ENCODE results near the gene TMEM97.
"Not testable (repeated sequence)": the region's sequence is repeated elsewhere in the genome, so short reads cannot be mapped to it uniquely, and the experiment has no call there.

TMEM97 gene

DNA sequence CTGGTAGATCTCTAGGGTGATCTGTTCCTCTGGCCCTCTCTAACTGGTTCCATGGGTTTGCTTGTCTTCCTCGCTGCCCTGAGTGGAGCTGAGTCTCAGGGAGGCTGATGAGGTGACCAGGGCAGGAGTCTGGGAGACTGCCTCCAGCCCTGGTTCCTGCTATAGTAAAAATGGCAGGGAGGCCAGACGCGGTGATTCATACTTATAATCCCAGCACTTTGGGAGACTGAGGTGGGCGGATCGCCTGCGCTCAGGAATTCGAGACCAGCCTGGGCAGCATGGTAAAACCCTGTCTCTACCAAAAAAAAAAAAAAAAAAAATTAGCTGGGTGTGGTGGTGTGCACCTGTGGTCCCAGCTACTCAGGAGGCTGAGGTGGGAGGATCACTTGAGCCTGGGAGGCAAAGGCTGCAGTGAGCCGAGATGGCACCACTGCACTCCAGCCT, 19.8 kb downstream of the TMEM97 start:
- DNase-seq: not testable (repeated sequence)

DNA sequence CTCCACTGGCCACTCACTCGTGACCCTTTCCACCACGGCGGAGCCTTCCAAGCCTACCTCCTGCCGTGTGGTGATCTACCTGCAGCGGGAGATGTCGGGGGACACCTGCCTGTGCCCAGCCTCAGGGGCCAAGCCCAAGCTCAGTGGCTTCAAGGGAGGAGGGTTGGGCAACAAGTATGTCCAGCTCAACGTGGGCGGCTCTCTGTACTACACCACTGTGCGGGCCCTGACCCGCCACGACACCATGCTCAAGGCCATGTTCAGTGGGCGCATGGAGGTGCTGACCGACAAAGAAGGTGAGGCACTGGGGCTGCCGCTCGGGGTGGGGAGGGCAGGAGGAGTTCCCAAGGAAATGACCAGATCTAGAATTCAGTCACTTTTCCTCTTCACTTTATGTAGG, 20.4 kb downstream of the TMEM97 start:
- DNase-seq: no peak

DNA sequence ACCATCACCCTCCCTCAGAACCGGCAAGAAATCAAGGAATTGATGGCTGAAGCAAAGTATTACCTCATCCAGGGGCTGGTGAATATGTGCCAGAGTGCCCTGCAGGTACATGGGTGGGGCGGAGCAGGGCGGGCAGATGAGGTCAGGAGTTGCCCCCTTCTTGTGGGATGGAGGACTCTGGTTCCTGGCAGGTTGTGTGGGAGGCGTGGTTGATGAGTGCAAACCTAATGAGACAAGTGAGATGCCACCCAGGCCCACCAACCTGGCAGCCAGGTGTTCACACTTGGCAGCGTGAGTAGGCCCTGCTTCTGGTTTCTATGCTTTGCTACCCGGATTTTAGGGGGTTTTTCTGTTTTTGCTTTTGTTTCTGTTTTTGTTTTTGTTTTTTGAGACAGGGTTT, 21.4 kb downstream of the TMEM97 start:
- DNase-seq: no peak

DNA sequence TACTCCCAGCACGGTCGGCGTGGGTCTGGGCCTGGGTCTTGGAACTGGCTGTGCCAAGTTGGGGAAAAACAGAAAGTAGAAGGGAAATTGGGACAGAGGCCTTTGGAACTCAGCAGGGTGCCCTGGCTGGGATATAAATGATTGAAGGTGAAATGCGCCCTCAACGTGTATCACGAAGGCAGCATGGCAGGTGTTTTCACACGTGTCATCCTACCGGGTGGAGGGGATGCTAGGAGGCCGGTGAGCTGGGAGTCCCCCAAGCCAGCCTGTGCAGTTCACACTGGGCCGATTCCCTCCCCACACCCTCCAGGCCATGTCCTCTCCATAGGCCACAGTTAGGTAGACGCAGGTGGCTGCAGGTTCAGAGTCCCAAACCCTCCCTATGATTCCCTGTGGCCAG, 22.5 kb downstream of the TMEM97 start:
- no peak for DNase-seq

DNA sequence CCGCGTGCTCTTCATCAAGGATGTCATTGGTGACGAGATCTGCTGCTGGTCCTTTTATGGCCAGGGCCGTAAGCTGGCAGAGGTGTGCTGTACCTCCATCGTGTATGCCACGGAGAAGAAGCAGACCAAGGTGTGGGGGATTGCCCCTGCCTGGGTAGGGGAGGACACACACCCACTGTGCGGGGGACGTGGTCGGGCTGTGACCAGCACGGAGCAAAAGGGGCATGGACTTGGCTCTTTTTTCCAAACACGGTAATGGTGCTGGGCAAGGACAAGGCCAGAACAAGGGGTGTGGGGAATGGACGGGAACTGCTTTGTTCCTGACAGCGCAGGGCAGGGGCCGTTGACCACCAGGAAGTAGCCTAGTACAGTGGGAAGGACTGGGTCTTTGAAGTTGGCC, 23.3 kb downstream of the TMEM97 start:
- no peak for DNase-seq

DNA sequence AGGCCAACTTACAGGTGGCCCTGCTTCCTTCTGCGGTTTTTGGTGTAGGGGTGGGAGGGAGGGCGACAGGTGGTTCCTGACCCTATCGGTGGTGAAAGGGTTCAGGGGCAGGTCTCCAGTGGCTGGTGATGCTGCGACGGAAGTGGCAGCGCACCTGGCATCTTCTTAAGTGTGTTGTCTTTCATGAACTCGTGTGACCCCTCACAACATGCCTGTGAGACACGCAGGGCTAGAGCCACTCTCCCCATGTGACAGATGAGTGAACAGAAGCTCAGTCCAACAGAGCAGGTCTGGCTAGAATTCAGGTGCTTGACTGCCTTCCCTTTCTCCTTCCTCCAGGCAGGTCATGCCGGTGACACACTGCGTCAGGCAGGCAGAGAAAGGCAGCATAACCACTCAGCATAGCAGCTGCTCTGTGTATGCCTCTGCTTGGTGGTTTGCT, 24.5 kb downstream of the TMEM97 start:
- no peak for DNase-seq

DNA sequence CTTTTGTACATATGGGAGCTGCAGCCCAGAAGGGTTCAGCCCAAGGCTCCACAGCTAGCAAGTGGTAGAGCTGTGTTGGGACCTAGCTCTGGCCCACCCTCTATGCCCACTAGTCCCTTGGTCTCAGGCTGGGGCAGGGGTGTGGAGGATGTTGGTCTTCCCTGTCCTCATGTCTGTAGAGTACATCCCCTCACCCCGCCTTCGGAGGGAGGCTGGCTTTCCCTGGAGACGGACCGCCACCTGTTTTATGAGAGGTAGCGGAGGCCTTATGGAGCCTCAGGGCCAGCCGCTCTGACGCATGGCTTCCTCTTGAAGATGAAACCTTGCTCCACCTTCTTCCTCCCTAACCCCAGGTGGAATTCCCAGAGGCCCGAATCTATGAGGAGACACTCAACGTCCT, 25.0 kb downstream of the TMEM97 start:
- DNase-seq: no peak

DNA sequence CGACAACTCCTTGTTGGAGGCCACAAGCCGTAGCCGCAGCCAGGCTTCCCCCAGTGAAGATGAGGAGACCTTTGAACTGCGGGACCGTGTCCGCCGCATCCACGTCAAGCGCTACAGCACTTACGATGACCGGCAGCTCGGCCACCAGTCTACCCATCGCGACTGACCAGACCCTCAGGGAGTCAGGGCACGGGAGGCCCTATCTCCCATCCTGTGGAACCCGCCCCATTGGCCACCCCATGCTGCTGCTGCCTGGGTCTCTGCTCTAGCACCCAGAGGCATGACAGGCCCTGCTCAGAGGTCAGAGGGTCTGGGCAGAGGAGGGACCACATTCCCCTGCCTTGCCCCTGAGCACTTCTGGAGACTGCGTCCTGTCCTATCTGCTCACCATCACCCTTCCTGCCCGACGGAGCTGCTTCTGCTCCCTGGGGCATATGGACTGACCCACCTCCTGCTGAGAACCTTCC, 25.5 kb downstream of the TMEM97 start:
- DNase-seq: no peak

DNA sequence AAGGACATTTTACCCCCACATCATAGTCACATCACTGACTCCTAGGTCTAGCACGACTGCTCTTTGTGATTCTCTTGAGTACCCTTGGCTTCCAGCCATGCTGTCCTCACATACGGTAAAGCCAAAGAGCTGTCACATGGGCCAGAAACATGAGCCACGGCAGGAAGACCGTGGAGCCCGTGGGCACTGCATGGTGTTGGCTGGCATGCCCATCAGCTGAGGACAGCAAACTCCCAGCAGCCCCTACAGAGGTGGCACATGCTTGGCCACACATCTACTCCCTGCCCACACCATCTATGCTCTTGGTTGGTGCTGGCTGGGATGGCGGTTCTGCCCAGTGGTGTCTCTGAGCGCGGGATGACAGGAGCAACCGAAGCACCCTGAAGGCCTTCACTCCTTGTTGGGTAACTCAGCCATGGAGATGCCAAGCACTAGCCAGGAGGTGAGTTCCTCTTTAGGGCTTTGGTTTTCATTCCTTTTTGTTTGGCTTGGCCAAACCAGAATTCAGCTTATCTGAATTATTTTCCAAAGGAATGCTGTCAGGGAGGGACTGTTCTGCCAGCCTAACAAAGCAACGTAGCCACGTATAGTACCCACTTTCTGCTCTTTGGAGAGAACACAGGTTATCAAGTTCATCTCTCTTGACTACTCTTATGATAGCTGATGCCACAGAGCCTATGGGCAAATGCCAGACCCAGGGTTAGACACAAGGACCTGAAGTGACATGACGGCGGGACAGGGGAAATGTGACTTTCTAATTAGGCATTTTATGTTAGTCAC, 26.6 kb downstream of the TMEM97 start:
- DNase-seq: peak; percentile 56

DNA sequence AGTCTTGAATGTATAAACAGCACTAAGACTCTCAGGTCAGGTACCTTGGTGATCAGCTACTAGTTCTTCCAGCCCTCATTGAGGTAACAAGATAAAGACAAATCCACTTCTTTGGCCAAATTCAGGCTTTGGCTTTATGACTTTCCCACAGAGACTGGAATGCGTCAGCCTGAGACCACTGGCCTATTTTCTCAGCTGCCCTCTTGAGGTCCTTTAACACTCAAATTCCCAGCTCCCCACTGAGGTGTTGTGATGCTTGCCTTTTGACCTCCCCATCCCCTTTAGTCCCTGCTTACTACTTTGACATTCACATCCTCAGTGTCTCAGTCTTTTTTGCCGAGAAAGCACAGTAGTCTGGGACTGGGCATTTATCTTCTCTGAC, 27.2 kb downstream of the TMEM97 start:
- no peak for DNase-seq

DNA sequence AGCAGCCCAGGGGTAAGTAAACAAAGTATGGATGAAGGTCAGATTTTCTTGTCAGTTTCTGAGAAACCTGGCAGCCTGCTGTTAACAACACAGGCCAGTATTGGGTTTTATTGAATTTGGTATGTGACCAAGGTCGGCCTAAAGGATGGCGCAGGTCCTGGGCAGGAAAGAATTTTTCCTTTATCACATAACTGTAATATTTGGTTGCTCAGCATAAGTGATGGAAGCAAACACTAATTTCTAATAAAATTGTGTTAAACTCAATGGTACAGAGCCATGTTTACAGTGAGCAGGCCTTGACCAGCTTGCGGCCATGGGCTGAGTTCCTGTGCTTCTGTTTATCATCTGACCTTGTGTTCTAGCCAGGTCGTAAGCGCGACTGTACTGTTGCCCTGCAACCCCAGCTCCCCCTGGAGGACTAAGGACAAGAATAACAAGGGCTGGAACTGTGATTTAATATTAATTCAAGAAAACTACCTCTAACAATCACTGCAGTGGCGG, 27.8 kb downstream of the TMEM97 start:
- DNase-seq: no peak

DNA sequence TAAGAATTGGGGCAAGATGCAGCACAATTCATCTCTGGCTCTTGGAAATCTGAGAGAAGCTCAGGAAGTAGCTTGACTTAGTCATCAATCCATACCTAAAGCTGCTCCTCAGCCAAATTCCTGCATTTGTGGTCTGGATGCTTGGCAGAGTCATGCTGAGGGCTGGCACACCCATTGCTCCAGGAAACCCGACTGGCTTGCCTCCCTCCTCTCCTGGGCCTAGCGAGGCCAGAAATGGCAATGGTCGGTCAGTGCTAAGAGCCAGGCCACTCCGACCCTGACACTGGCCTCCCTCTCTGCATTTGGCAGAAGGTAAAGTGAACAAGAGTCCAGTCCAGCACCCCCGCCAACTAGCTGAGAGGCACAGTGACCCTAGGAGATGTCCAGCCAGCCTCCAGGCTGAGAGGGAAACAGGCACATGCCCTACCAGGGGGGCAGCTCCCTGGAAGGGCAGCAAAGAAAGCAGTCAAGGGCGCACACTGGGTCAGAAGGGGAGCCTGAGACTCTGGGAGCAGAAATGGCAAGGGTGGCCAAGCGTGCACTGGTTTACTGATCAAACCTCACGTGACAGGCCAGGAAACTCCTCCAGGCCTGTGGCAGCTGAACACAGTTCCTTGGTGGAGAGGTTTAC, 28.4 kb downstream of the TMEM97 start:
- DNase-seq: peak; percentile 97

DNA sequence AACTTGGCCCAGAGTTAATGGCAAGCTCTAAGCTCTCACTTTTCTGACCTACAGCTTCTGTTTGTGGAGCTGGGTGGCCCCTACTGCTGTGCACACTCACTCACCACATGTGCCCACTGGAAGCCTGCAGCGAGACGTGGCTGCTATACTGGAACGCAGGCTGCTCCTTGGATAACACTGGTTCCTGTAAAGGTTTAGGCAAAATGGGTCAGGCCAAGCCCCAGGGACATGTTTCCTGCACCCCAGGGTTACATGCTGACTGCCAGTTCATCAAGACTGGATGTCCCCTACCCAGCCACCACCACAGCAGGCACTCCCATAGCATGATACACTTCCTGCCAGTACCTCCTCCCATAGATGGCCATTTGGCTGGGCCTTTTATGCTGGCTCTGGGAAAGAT, 30.0 kb downstream of the TMEM97 start:
- DNase-seq: no peak

DNA sequence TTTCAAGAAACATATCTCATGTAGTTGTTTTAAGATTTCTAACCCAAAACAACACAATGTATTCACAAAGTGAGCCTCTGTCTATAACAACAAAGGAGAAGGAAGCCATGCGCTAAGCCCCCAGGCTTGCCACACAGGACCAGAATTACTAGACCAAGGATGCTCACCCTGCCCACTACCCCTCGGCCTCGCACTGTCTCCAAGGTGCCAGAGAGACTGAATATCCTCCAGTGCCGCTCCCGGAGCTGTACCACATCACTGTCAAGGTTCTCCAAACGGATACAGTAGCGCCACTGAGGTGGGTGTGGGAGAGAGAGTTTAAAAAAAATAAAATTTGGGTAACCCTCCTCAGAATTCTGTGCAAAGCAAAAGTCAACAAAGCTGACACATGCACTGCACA, 31.3 kb downstream of the TMEM97 start:
- DNase-seq: no peak

DNA sequence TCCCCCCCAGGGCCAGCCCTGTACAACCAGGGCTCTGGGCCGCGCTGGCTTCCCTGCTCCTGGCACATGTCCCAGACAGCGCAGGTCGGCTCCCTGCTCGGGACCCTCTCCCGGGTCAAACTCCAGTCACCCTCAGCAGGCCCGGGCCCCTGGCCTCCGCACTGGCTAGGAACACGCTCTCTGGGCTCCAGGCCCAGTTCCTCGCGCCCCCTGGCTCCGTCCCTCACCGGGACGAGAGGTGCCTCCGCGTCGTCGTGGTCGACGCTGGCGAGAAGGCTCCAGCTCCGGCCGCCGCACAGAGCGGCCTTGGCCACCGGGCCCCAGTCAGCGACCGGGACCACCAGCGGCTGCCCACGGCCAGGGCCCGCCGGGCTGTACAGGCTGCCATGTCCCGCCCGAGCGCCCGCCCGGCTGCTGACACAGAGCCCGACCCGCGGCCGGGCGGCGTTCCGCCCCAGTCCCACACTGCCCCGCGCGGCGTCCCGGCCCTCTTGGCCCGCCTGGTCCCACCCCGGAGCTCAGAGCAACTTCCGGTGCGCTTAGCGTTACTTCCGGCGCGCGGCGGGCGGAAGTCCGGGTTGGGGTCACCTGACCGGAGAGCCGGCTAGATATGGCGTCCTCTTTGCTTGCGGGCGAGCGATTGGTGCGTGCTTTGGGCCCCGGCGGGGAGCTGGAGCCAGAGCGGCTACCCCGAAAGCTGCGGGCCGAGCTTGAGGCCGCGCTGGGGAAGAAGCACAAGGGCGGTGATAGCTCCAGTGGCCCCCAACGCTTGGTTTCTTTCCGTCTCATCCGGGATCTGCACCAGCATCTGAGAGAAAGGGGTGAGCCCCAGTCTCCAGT, 38.3 kb downstream of the TMEM97 start, which contains the start of gene POLDIP2:
Gene POLDIP2 (minus strand): TSS at position 467 of the 840 bp plus-strand sequence. CDS start 79 bp downstream, at position 388.
- DNase-seq: peak; percentile 95

DNA sequence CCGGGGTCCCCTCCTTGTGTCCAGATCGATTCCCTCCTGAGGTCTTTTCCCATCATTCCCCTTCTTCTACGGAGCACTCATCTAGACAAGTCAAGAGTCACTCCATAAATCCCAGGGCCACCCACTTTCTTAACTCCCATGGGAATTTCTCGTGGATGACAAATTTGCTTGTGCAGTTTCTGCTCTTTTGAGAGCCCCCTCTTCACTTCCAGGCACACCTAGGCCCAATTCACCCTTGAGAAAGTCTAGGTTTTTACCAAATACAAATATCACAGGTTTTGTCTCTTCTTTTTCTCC, 38.8 kb downstream of the TMEM97 start:
- DNase-seq: no peak

DNA sequence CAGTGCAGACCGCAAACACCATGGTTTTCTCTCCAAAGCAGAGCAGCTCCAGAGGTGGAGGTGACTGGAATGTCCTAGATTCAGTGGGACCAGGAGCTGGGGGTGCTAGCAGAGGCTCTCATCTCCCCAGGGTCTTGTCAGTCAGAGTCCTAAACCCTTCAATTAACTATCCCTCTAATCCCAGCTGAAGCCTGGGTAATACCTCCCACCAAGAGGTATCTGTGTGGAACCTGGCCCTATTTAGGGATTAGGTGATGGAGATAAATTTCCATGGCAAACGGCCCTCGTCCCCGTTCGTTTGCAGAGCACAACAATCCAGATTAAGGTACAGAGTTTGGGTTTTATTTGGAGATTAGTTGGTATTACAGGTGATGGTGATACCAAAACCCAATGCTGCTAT, 44.2 kb downstream of the TMEM97 start:
- DNase-seq: no peak

DNA sequence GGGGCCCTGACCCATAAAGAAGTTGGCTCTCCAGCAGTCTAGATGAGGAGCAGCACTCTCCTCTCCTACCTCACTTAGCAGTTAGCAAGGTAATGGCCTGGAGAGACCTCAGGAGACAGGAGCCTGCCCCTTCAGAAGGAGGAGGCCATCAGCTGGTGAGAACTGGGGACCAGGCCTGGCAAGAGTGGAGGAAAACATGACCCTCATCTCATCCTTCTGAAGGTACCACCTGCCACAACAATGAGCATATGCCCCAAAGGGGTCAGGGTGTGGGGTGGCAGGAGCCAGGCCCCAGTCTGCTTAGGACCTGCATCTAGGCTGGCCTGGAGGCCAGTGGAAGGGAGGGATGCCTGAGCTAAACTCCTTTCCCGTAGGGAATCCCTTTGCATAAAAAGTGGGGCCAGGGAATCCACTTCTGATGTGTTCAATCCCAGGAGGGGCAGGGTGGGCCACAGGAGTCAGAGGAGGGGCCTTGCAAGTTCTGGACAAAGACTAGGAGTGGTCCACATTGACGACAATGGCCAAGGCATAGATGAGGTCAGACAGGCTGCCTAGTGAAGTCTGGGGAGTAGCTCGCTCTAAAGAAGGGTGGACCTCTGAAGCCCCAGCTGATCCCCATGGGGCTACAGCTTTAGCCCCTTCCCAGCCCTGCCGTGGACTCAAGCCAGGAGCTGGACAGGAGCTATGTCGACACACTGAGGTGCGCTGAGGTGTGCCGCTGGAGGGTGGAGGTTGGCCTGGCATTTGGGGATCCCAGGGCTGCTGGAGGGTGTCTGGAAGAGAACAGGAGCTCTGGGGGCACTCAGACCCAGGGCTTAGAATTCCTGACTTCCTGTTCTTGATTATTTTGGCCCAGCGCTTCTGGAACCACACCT, 45.0 kb downstream of the TMEM97 start:
- DNase-seq: no peak

DNA sequence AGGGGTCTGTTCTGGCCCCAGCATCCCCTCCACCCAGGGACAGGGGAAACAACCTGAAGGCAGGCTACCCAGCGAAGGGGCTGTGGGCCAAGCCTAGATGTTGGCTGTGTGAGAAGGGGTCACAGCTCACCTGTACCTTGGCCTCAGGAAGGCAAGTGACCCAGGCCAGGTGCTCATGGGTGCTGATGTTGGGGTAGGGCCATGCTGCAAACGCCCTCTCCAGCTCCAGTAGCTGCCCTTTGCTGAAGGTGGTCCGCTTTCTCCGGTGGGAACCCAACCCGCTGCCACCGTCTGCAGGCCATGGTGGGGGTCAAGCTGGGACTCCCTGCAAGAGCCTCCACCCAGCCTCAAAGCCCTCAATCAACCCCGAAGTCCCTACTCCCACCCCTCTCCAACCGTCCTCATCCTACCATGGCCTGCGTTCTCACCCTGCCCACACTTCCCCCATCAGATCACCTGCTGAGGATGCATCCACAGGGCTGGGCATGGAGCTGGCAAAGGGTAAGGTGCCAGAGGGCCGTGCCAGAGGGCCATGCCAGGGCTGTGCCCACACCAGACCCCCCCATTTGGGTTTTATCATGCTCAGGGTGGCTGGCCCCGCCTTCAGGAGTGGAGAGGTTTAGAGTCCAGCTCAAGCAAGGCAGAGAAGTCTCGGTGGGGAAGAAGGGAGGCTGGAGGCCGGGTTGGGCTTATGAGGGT, 45.8 kb downstream of the TMEM97 start, which contains the start of gene SEBOX:
Gene SEBOX (minus strand): TSS at position 535 of the 699 bp plus-strand sequence. CDS start 48 bp downstream, at position 487.
- DNase-seq: no peak

DNA sequence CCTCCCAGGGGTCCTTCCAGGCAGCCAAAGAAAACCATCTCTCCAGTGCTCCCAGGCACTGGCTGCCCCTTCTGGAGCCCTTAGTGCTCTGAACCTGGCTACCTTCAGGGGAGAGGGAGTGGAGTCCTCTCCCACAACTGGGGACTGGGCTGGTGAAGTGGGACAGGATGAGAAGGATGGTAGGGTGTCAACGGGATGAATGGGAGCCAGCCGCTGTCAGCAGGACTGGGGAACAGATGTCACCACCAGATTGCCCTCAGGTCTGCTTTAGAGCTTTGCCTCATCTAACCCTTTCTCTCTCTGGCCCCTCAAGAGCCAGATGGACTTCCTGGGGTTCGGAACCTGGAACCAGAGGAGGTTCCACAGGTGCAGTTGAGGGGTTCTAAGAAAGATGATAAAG, 46.5 kb downstream of the TMEM97 start:
- no peak for DNase-seq

DNA sequence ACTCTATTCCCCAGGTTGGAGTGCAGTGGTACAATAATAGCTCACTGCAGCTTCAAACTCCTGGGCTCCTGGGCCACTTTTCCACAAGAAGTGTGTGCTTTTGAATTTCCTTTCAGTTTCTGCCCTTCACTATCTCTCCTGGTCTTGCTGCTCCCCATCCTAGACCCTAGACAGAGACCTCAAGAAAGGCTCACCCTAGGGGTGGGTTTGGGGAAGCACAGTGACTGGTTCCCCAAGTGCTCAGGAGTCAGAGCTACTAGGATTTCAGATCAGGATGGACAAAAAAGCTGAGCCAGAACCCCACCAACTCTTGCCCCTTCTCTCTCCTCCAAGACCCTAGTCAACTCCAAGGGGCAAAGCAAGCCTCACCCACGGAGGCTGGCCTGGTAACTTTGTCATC, 47.6 kb downstream of the TMEM97 start:
- DNase-seq: no peak
